Hematopoietic multipotent progenitor cell treated with erythropoietin and hydrocortisone succinate and interleukin-3 and kit ligand, for 15 days (in vitro differentiated cells): Measurements from ENCODE around the gene OR6C3.
"Not testable (repeated sequence)": the region's sequence is repeated elsewhere in the genome, so short reads cannot be mapped to it uniquely, and the experiment has no call there.

Source experiments
- DNase-seq: peaks from one replicate; pipeline ENCODE4 v3.0.0-alpha.2; 2015; ENCODE audit warnings: low spot score

The OR6C3 gene

GRCh38 chr12:55330446-55330845, at the start of gene OR6C3:
Gene OR6C3, plus strand, starts transcription at chr12:55330746. Its CDS starts 955 bp downstream, at chr12:55331701.
- no peak for DNase-seq

DNA sequence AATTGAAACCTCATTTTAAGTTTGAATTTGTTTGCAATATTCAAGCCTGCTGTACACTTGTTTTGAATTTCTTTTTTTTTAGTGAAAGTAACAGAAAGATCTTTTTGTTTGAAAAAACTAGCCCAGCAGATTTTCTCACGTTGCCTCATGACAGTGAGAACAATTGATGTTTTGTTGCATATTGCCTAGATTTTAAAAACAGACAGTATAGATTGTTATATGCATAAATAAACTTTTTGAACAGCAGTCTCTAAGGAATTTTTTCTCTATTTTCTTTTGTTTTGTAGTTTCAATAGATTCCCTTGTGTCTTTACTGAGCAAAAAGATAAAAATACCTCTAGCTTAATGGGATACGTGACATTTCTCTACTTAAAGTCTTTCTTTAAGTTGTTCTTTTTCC, 49.6 kb upstream of the OR6C3 start:
- DNase-seq = no peak

DNA sequence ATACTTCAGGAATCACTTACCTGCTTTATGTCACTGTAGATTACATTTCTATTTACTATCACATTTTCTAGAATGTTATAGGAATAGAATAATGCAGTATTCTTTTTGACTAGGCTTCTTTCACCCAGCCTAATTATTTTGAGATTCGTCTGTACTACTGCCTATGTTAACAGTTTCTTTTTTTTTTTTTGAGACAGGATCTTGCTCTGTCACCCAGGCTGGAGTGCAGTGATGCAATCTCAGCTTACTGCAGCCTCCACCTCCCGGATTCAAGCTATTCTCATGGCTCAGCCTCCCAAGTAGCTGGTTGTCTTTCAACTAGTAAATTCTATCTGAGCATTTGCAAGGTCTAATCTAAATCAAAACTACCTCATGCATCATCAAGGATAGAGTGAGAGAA, 40.5 kb upstream of the OR6C3 start:
- DNase-seq = no peak

DNA sequence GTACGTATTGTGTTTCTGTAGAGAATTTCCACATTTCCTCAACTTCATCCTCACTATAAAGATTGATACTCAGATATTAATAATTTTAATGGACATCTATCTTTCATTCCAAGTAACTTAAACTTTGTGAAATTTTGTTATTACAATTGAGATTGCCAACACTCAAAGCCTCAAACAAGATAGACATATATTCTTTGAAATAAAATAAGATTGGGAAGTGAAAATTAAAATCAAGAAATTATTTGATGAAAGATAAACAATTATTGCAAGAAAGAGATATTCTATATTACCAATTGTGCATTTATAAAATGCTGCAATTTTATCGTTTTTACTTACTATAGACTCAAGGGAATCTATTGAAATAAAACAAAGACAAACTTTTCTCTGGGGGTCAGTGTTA, 34.1 kb upstream of the OR6C3 start, which contains the start of gene OR6C6:
OR6C6 (minus strand) TSS at position 101 of the 400 bp plus-strand sequence. CDS start 1,337 bp downstream, outside the sequence.
- no peak for DNase-seq

DNA sequence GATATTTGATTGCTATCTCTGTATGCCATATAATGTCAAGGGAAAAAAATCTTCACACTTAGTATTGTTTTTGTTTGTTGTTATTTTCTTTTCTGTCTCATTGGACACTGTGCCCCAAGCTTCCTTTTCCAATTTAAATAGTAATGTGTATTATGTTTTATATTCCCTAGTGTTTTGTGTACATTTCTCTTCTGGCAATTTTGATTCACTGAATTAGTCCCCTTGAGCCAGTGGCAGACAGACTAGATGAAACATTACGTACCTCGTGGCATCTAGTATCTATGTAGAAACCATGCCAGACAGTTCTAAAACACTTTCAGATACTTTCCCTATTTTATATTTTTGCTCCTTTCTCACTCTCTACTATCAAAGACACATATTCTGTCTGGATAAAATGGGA, 16.5 kb upstream of the OR6C3 start, which contains the start of gene OR6C1:
OR6C1 (plus strand) TSS at position 301 of the 400 bp plus-strand sequence. CDS start 6,257 bp downstream, outside the sequence.
- DNase-seq = no peak

DNA sequence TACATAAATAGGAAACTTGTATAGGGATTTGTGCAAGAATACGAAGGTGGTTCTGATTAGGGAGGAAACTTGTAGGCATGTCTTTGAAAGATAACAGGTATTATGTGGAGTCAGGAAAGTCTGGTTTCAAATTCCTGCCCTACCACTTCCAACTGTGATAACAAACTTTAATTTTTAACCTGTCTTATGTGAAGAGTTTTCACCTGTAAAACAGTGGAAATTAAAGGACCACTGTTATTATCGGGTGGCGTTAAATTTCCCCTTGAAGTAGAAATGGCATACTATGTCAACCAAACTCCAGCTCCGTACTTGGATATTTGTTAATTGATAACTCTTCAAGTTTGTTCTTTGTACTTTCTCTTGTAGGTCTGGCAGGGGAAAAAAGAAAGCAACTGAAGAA, 10.3 kb upstream of the OR6C3 start:
- no peak for DNase-seq

GRCh38 chr12:55325801-55326200, 4.7 kb upstream of the OR6C3 start:
- DNase-seq = not testable (repeated sequence)

DNA sequence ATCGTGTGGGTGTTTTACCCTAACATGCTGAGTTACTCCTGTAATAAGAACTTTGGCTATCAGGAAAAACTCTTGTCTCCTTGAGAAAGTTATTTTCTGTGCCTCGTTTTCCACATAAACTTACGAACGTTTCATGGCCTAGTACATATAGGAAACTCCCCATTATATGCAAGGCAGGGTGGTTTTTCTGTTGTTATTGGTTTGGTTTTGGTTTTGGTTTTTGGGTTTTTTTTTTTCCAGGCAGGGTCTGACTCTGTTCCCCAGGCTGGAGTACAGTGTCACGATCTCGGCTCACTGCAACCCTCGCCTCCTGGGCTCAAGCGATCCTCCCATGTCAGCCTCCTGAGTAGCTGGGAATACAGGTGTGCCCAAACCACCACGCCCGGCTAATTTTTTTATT, 5.5 kb downstream of the OR6C3 start:
- DNase-seq = no peak

DNA sequence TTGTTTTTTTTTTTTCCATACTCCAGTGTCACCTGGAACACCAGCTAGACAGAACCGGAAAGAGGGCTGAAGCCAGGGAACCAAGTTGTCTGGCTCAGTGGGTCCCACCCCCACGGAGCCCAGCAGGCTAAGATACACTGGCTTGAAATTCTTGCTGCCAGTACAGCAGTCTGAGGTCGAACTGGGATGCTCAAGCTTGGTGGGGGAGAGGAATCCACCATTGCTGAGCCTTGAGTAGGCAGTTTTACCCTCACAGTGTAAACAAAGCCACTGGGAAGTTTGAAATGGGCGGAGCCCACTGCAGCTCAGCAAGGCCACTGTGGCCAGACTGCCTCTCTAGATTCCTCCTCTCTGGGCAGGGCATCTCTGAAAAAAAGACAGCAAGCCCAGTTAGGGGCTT, 24.8 kb downstream of the OR6C3 start:
- not testable (repeated sequence) for DNase-seq

DNA sequence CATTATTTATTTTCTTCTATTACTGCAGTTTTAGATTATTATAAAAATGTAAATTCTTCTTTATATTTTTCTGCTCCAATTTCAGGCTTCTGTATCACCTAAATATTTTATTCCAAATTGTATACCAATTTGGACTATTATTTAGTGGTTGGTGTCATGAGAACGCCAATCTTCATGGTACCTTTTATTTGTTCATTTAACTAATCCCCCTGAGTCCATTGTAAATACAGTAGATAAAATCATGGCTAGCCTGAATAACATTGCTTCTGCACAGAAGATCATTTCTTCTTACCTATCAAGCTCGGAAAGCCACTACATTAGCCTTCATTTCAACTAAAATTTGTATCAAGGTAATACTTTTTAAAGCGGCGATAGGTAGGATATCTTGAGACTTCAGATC, 32.1 kb downstream of the OR6C3 start, which contains the start of gene OR6C75:
OR6C75 (plus strand) TSS at position 301 of the 400 bp plus-strand sequence. CDS start 2,136 bp downstream, outside the sequence.
- no peak for DNase-seq

- DNase-seq = no peak
Observed at GRCh38 chr12:55365086-55365485, 34.5 kb downstream of the OR6C3 start.

DNA sequence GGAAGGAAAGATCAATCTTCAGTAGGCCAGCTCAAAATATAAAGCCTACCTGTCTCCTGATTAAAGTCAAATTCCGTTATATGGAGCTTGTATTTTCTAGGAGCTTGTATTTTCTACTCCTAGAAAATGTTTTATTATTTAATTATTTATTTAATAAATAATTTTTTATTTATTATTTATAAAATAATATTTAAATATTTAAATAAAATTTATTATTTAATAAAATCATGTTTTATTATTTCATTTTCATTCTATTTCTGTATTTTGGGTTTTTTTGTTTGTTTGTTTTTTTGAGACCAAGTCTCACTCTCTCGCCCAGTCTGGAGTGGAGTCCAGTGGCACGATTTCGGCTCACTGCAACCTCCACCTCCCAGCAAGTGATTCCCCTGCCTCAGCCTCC, 42.0 kb downstream of the OR6C3 start:
- DNase-seq = no peak
